ENCODE data around the gene CYP24A1. TPM values are rescaled to one million over a fixed set of nuclear protein-coding genes. Genes with fewer than 3 reads are reported as not detected.

The CYP24A1 gene
- total RNA-seq, 1 donor from 2014 or later: 0.73 TPM

DNA sequence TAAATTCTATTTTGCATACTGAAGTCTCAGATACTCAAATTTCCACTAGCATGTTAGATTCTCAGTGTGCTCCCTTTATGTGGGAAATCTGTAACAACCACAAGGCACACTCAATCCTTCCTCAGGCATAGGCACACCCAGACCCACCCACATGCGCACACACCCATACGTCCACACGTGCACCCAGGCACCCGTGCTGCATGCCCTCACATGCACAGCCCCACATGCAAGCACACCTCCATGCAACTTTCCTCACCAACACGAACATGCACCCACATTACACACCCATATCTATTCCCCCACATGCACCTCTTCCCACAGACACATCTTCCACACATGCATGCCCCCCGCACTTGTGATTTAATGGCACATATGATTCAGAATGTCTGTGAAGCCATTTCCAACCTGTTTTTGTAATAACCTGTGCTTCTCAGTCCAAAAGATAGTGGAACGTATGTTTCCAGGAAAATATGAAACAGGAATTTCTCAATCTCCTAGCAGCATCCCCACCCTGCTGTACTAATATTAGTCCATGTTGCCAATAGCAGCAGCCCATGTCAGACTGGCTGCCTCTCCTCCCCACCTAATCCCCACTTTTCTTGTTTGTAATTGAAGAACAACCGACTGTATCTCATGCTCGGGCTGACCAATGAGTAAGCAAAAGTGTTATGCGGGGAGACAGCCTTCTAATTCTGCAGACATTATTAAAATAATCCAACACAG, 11.3 kb upstream of the CYP24A1 start:
- H3K27ac Mint-ChIP-seq (ENCODE audit: unreplicated experiment): no peak overlapping the region
- H3K4me1 Mint-ChIP-seq (ENCODE audit: low read depth, unreplicated experiment): peaks cover 5% of the 10 kb centered on the region
- no peak overlapping the region for H3K4me2 ChIP-seq (ENCODE audit: low read length)
- H3K4me1 ChIP-seq (ENCODE audit: insufficient read depth, low read length): no peaks in the 10 kb centered on the region
- H3K27me3 Mint-ChIP-seq (ENCODE audit: low read depth, unreplicated experiment): peaks cover 5% of the 10 kb centered on the region
- TF ChIP-seq EZH2 (IDR thresholded peaks at IDR 0.05; ENCODE audit: insufficient read depth, low read length): no peak
- no peak for TF ChIP-seq CTCF (IDR thresholded peaks at IDR 0.05; ENCODE audit: insufficient read depth, low read depth, low read length)
- H3K36me3 Mint-ChIP-seq (ENCODE audit: low read depth, unreplicated experiment): no peaks in the 10 kb centered on the region
- H3K9me3 ChIP-seq (ENCODE audit: insufficient read depth, low read depth, low read length): no peaks in the 10 kb centered on the region
- FAIRE-seq: no peak
- no peak overlapping the region for H3K9ac ChIP-seq (ENCODE audit: low read length)
- H3K4me3 ChIP-seq (ENCODE audit: insufficient read depth, low read depth, low read length): no peak overlapping the region
- H3K27me3 ChIP-seq (ENCODE audit: insufficient read depth, low read length): no peaks in the 10 kb centered on the region
- H4K20me1 ChIP-seq (ENCODE audit: insufficient read depth, low read length): no peaks in the 10 kb centered on the region
- H3K36me3 ChIP-seq (ENCODE audit: insufficient read depth, low read length): no peaks in the 10 kb centered on the region
- H3K27ac ChIP-seq (ENCODE audit: low read depth, low read length): no peak overlapping the region
- no peak overlapping the region for H3K4me3 Mint-ChIP-seq (ENCODE audit: unreplicated experiment)
- H3K79me2 ChIP-seq (ENCODE audit: insufficient read depth, low read length): no peaks in the 10 kb centered on the region
- no peaks in the 10 kb centered on the region for H3K9me3 Mint-ChIP-seq (ENCODE audit: unreplicated experiment)
- no peak for DNase-seq (ENCODE audit: low read depth)
- no peak overlapping the region for H2AFZ ChIP-seq (ENCODE audit: low read depth, low read length)

GRCh38 chr20:54184071-54184470, 10.3 kb upstream of the CYP24A1 start:
- H3K4me3 Mint-ChIP-seq (ENCODE audit: unreplicated experiment): no peak overlapping the region
- Histone ChIP-seq H3K4me2 (ENCODE audit: low read length) (no peak overlapping the region), H3K9me3 (ENCODE audit: insufficient read depth, low read depth, low read length) (no peaks in the 10 kb centered on the region), H3K4me1 (ENCODE audit: insufficient read depth, low read length) (no peaks in the 10 kb centered on the region), H2AFZ (ENCODE audit: low read depth, low read length) (no peak overlapping the region), H3K27me3 (ENCODE audit: insufficient read depth, low read length) (no peaks in the 10 kb centered on the region), H3K36me3 (ENCODE audit: insufficient read depth, low read length) (no peaks in the 10 kb centered on the region), H3K4me3 (ENCODE audit: insufficient read depth, low read depth, low read length) (no peak overlapping the region), H3K9ac (ENCODE audit: low read length) (no peak overlapping the region), H3K27ac (ENCODE audit: low read depth, low read length) (no peak overlapping the region), H3K79me2 (ENCODE audit: insufficient read depth, low read length) (no peaks in the 10 kb centered on the region), H4K20me1 (ENCODE audit: insufficient read depth, low read length) (no peaks in the 10 kb centered on the region)
- DNase-seq (ENCODE audit: low read depth): no peak
- peaks cover 5% of the 10 kb centered on the region for H3K27me3 Mint-ChIP-seq (ENCODE audit: low read depth, unreplicated experiment)
- TF ChIP-seq CTCF (IDR thresholded peaks at IDR 0.05; ENCODE audit: insufficient read depth, low read depth, low read length) (no peak), EZH2 (IDR thresholded peaks at IDR 0.05; ENCODE audit: insufficient read depth, low read length) (no peak)
- no peak for FAIRE-seq
- H3K36me3 Mint-ChIP-seq (ENCODE audit: low read depth, unreplicated experiment): no peaks in the 10 kb centered on the region
- no peak overlapping the region for H3K27ac Mint-ChIP-seq (ENCODE audit: unreplicated experiment)
- H3K4me1 Mint-ChIP-seq (ENCODE audit: low read depth, unreplicated experiment): peaks cover 5% of the 10 kb centered on the region
- H3K9me3 Mint-ChIP-seq (ENCODE audit: unreplicated experiment): no peaks in the 10 kb centered on the region

DNA sequence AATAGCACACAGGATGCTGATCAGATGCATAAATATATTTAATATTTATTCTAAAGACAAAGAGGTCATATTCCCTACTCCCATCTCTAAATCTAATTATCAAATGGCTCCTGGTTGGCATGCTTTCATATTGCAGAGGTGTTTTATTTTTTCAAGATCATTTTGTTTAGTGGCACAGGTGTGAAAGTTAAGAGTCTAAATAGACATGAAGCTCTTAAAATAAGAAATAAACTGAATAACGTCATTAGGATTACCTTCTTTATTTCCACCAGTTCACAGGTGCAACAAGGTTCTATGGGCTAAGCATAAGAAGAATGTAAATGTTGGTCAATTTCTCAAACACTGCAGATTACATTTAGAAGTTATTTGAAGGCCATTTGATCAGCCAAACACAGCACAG, 7.1 kb upstream of the CYP24A1 start:
- no peaks in the 10 kb centered on the region for H3K9me3 Mint-ChIP-seq (ENCODE audit: unreplicated experiment)
- Histone ChIP-seq H3K36me3 (ENCODE audit: insufficient read depth, low read length) (no peaks in the 10 kb centered on the region), H4K20me1 (ENCODE audit: insufficient read depth, low read length) (no peaks in the 10 kb centered on the region), H2AFZ (ENCODE audit: low read depth, low read length) (no peak overlapping the region), H3K79me2 (ENCODE audit: insufficient read depth, low read length) (no peaks in the 10 kb centered on the region), H3K27ac (ENCODE audit: low read depth, low read length) (no peak overlapping the region), H3K9me3 (ENCODE audit: insufficient read depth, low read depth, low read length) (no peaks in the 10 kb centered on the region), H3K4me2 (ENCODE audit: low read length) (no peak overlapping the region), H3K4me3 (ENCODE audit: insufficient read depth, low read depth, low read length) (no peak overlapping the region), H3K4me1 (ENCODE audit: insufficient read depth, low read length) (no peaks in the 10 kb centered on the region), H3K27me3 (ENCODE audit: insufficient read depth, low read length) (no peaks in the 10 kb centered on the region), H3K9ac (ENCODE audit: low read length) (no peak overlapping the region)
- DNase-seq (ENCODE audit: low read depth): no peak
- no peaks in the 10 kb centered on the region for H3K36me3 Mint-ChIP-seq (ENCODE audit: low read depth, unreplicated experiment)
- H3K27ac Mint-ChIP-seq (ENCODE audit: unreplicated experiment): no peak overlapping the region
- TF ChIP-seq CTCF (IDR thresholded peaks at IDR 0.05; ENCODE audit: insufficient read depth, low read depth, low read length) (no peak), EZH2 (IDR thresholded peaks at IDR 0.05; ENCODE audit: insufficient read depth, low read length) (no peak)
- FAIRE-seq: no peak
- H3K4me3 Mint-ChIP-seq (ENCODE audit: unreplicated experiment): no peak overlapping the region
- peaks cover 10% of the 10 kb centered on the region for H3K4me1 Mint-ChIP-seq (ENCODE audit: low read depth, unreplicated experiment)
- H3K27me3 Mint-ChIP-seq (ENCODE audit: low read depth, unreplicated experiment): peaks cover 5% of the 10 kb centered on the region
